Psoas muscle (tissue), 8 donors: Measurements from ENCODE around the gene NFKBIL1. TPM values are rescaled to one million over a fixed set of nuclear protein-coding genes. Genes with fewer than 3 reads are reported as not detected.

ENCODE experiments used
- ATAC-seq, 4 donors: fragments of 200-7000 bp; cut with Tn5 transposase; one replicate each; pipeline ENCODE4 v1.9.1; 2020; ENCODE audit warnings: moderate library complexity in 3 of 4, mild to moderate bottlenecking in 2 of 4
- DNase-seq, 2 donors: peaks; one replicate each; pipeline ENCODE4 v3.0.0-alpha.2; 2020
- H3K27ac ChIP-seq: fragments of 200-600 bp; one replicate; pipeline ENCODE4 v1.8.0; 2022
- H3K27me3 ChIP-seq, 3 donors: fragments of 200-600 bp in 1 of 3; one replicate each; pipeline versions ENCODE4 v1.6.1 to v1.8.0; 2013 to 2022; ENCODE audit warnings: low read length in 2 of 3, mild to moderate bottlenecking in 2 of 3, moderate library complexity in 1 of 3; ENCODE audit not compliant: insufficient read depth in 3 of 3
- H3K36me3 ChIP-seq, 2 donors: fragments of 200-600 bp in 1 of 2; one replicate each; pipeline versions ENCODE4 v1.6.1 to v1.8.0; 2013 to 2022; ENCODE audit warnings: low read depth in 1 of 2, mild to moderate bottlenecking in 1 of 2, moderate library complexity in 1 of 2; ENCODE audit not compliant: insufficient read depth in 1 of 2
- H3K4me1 ChIP-seq: fragments of 200-600 bp; one replicate; pipeline ENCODE4 v1.8.0; 2022
- H3K4me3 ChIP-seq: fragments of 200-600 bp; one replicate; pipeline ENCODE4 v1.8.0; 2022; ENCODE audit warnings: mild to moderate bottlenecking
- H3K9me3 ChIP-seq: fragments of 200-600 bp; one replicate; pipeline ENCODE4 v1.8.0; 2022
- CTCF ChIP-seq: fragments of 200-600 bp; IDR thresholded peaks from one replicate; pipeline ENCODE4 v1.8.0; 2022; ENCODE audit warnings: antibody characterized with exemption
- whole genome bisulfite sequencing, 3 donors: extraction: QIAGEN DNeasy Blood & Tissue Kit; methylation state at CpG; one replicate each; pipeline versions ENCODE4 v1.1.6 to v1.1.7; 2013; 5-methylcytosine and 5-hydroxymethylcytosine counted together
- intact Hi-C, 2 donors: fragments of 100-400 bp; cut with DNase I; formaldehyde crosslinking; loops; one replicate each; pipeline versions ENCODE4 v1.11.0 to v1.14.2; 2022
- polyA plus RNA-seq, 3 donors: library from polyadenylated mRNA; stranded (reverse); fragments of 200-250 nt; gene quantifications; one replicate each; pipeline ENCODE4 v1.2.3, GENCODE V29; 2013
- total RNA-seq, 4 donors: library from RNA; stranded (reverse); fragmentation: NEBNext Ultra II Directional in 2 of 4; extraction: Animal tissue kit (Norgen Biotek cat#: 25700) in 2 of 4; gene quantifications; one replicate each; pipeline versions ENCODE4 v1.2.1 to v1.2.4, GENCODE V29; 2021 to 2023
- donor health status: healthy with polysubstance abuse.
- donor health status: DM: no; HTN: no; CAD: no; lungs with moderate emphysema.
- donor health status: Bipolar disorder and iron deficiency.
- donor health status: healthy.
- donor health status: DM: yes; HTN: yes; CAD: no.
- donor health status: DM: no; HTN: no; CAD: no.
- donor health status: DM: no; HTN: no; CAD: no.
- donor health status: DM: yes; HTN: yes; CAD: no.

NFKBIL1 gene
- total and polyA plus RNA-seq, 7 donors, result 13.7 to 29.3 (median 19.1) TPM

DNA sequence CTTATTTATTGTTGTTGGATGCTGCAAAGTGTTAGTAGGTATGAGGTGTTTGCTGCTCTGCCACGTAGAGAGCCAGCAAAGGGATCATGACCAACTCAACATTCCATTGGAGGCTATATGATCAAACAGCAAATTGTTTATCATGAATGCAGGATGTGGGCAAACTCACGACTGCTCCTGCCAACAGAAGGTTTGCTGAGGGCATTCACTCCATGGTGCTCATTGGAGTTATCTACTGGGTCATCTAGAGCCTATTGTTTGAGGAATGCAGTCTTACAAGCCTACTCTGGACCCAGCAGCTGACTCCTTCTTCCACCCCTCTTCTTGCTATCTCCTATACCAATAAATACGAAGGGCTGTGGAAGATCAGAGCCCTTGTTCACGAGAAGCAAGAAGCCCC is 37.4 kb upstream of the NFKBIL1 start:
- no peak for DNase-seq
- intact Hi-C loops, result no loop called here
- Histone ChIP-seq H3K36me3 (no peaks in the 10 kb centered on the region), H3K9me3 (no peaks in the 10 kb centered on the region), H3K4me3 (no peak overlapping the region), H3K27me3 (peaks cover 0 to 2% (median 0%) of the 10 kb centered on the region in 3 donors), H3K27ac (no peak overlapping the region), H3K4me1 (no peaks in the 10 kb centered on the region)
- WGBS, 3 donors, result 69 to 77% (median 72%) methylated on average over 4 of the region's 4 CpGs
- ATAC-seq, result no peak
- TF ChIP-seq CTCF, result no peak

GRCh38 chr6:31513456-31514165 is 33.8 kb upstream of the NFKBIL1 start:
- Histone ChIP-seq H3K36me3 (no peaks in the 10 kb centered on the region), H3K4me1 (no peaks in the 10 kb centered on the region), H3K4me3 (no peak overlapping the region), H3K27me3 (peaks cover 0 to 3% (median 2%) of the 10 kb centered on the region in 3 donors), H3K9me3 (no peaks in the 10 kb centered on the region), H3K27ac (no peak overlapping the region)
- DNase-seq (no peak), ATAC-seq (no peak)
- intact Hi-C loops, result no loop called here
- WGBS, 3 donors, result 51 to 59% (median 55%) methylated on average over 5 of the region's 5 CpGs
- no peak for TF ChIP-seq CTCF

GRCh38 chr6:31521835-31522234 is 25.6 kb upstream of the NFKBIL1 start:
- H3K27me3 ChIP-seq, result peaks cover 0 to 3% (median 0%) of the 10 kb centered on the region in 3 donors
- WGBS, 3 donors, result 72 to 76% (median 75%) methylated on average over 3 of the region's 3 CpGs
- H3K4me1 ChIP-seq, result no peaks in the 10 kb centered on the region
- no peak overlapping the region for H3K27ac ChIP-seq
- no peak overlapping the region for H3K4me3 ChIP-seq
- H3K36me3 ChIP-seq, result no peaks in the 10 kb centered on the region
- ATAC-seq, result no peak
- intact Hi-C loops, result no loop called here
- TF ChIP-seq CTCF, result no peak
- H3K9me3 ChIP-seq, result no peaks in the 10 kb centered on the region
- no peak for DNase-seq

DNA sequence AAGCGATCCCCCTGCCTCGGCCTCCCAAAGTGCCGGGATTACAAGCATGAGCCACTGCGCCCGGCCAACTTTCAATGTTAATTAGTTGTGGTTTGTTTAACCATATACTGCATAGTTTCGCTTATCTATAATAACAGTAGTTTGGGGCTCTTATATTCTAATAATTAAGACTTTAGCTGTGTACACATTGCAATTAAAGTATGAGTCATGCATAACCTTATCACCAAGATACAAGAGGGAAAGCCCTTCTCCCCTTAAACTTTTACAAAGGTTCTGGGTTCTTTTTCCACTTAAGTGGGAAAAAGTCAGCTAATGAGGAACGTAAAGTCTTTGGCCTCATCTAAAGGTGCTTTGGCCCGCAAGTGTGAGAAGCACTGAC is 21.9 kb upstream of the NFKBIL1 start:
- Histone ChIP-seq H3K4me1 (no peaks in the 10 kb centered on the region), H3K9me3 (no peaks in the 10 kb centered on the region), H3K36me3 (peaks cover 0 to 12% of the 10 kb centered on the region in 2 donors), H3K27ac (no peak overlapping the region), H3K27me3 (no peaks in the 10 kb centered on the region), H3K4me3 (no peak overlapping the region)
- DNase-seq (no peak), ATAC-seq (no peak)
- intact Hi-C loops, result no loop called here
- TF ChIP-seq CTCF, result no peak
- 68 to 74% (median 72%) methylated on average over 8 of the region's 8 CpGs for whole genome bisulfite sequencing, 3 donors
